Urinary bladder (tissue), 4 donors: ENCODE results near the gene WIF1. TPM values are rescaled to one million over a fixed set of nuclear protein-coding genes. Genes with fewer than 3 reads are reported as not detected.

Source experiments
- DNase-seq: peaks from one replicate; pipeline ENCODE4 v3.0.0-alpha.2; 2015; ENCODE audit errors: extremely low spot score
- H3K27ac ChIP-seq: one replicate; pipeline ENCODE4 v1.5.1; 2013; ENCODE audit warnings: low read depth, mild to moderate bottlenecking, moderate library complexity
- H3K36me3 ChIP-seq: one replicate; pipeline ENCODE4 v1.6.1; 2013; ENCODE audit warnings: mild to moderate bottlenecking, moderate library complexity; ENCODE audit not compliant: insufficient read depth
- H3K4me1 ChIP-seq: one replicate; pipeline ENCODE4 v1.6.1; 2013; ENCODE audit warnings: mild to moderate bottlenecking, moderate library complexity; ENCODE audit not compliant: insufficient read depth
- H3K4me3 ChIP-seq: one replicate; pipeline ENCODE4 v1.5.1; 2013; ENCODE audit warnings: low read depth, low read length
- WGBS: extraction: QIAGEN DNeasy Blood & Tissue Kit; methylation state at CpG from one replicate; pipeline ENCODE4 v1.1.7; 2013; 5-methylcytosine and 5-hydroxymethylcytosine counted together
- polyA plus RNA-seq: library from polyadenylated mRNA; stranded (reverse); fragments of 200-250 nt; gene quantifications from one replicate; pipeline ENCODE4 v1.2.3, GENCODE V29; 2013
- total RNA-seq: library from RNA; depleted of rRNA; stranded (reverse); fragments of >200 nt; gene quantifications from one replicate; pipeline ENCODE4 v1.2.3, GENCODE V29; 2014
- donor health status: healthy with polysubstance abuse.
- donor health status: healthy.

The WIF1 gene
- total and polyA plus RNA-seq, 2 donors = 1.9 to 2.9 TPM

DNA sequence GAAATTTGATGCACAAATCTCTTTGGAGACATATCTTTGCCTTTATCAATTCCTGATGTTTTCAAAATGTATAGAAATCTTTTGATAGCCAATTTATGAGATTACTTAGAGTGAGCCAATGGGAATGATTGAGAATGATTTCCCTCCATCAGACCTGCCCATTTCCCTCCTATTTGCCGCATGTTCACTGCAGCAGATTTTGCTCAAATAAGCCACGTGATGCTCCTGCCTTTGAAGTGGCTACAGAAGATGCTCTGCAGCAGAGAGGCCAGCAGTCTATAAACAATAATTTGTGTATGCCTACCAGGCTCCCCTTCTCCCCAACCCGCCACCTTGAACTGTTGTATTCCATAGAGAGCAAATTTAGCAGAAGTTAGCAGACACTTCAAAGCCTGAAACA lies 21.9 kb downstream of the WIF1 start:
- H3K36me3 ChIP-seq = no peaks in the 10 kb centered on the region
- DNase-seq = no peak
- 72% methylated on average over 3 of the region's 3 CpGs for WGBS

DNA sequence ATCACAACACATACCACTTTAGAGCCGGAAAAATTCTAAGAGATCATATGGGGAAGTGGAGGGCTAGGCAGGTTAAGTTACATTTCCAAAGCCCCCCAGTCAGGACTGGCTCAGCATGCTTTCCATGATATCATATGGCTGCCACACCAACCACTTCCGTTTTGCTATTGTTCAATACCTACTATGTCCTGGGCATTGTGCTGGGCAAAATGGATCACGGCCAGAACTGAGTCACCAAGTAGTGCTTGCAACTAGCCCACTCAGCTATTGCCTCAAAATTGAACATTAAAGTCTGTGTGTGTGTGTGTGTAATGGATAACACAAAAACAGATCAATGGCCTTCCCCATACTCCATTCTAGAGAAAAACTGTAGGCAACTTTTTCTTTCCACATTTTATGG lies 22.7 kb downstream of the WIF1 start:
- DNase-seq = no peak
- H3K4me1 ChIP-seq = no peaks in the 10 kb centered on the region
- 74% methylated on average over 3 of the region's 3 CpGs for WGBS
- no peaks in the 10 kb centered on the region for H3K36me3 ChIP-seq
- no peak overlapping the region for H3K27ac ChIP-seq
- H3K4me3 ChIP-seq = no peak overlapping the region

More for the DNA sequence above, 21.9 kb downstream of the WIF1 start:
- Histone ChIP-seq H3K4me3 (no peak overlapping the region), H3K4me1 (no peaks in the 10 kb centered on the region), H3K27ac (no peak overlapping the region)

DNA sequence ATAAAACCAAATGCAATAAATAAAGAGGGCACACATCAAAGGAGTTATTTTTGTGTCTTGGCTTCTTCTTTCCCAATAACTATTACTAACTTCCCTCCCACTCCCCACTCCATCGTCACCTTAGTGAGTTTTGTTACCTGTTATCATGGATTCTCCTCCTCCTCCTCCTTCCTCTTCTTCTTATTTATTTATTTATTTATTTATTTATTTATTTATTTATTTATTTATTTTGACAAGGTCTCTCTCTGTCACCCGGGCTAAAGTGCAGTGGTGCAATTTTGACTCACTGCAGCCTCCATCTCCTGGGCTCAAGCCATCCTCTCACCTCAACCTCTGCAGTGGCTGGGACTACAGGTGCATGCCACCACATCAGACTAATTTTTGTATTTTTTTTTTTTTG lies 26.4 kb downstream of the WIF1 start:
- no peak for DNase-seq
- Histone ChIP-seq H3K4me1 (no peaks in the 10 kb centered on the region), H3K27ac (no peak overlapping the region), H3K4me3 (no peak overlapping the region), H3K36me3 (no peaks in the 10 kb centered on the region)
- 80% methylated on average over 2 of the region's 2 CpGs for WGBS

DNA sequence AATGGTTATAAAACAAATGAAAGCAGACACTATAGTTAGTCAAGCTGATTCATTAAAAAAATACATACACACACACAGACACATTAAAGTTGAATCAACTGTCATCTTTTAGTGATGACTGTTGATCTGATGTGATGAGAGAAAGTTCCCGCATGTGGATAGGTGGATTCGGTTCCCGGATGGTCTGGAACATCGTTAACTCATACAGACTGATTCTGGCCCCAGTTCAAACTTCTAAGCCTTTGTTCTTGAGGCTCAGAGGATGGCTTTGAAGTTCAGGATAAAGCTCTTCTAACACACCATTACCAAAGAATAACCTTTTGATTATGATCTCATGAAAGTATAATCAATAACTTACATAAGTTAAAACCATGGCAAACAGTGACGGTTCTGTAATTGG lies 27.5 kb downstream of the WIF1 start:
- no peak for DNase-seq
- no peak overlapping the region for H3K27ac ChIP-seq
- H3K36me3 ChIP-seq = no peaks in the 10 kb centered on the region
- no peaks in the 10 kb centered on the region for H3K4me1 ChIP-seq
- WGBS = 29% methylated on average over 5 of the region's 5 CpGs
- no peak overlapping the region for H3K4me3 ChIP-seq

DNA sequence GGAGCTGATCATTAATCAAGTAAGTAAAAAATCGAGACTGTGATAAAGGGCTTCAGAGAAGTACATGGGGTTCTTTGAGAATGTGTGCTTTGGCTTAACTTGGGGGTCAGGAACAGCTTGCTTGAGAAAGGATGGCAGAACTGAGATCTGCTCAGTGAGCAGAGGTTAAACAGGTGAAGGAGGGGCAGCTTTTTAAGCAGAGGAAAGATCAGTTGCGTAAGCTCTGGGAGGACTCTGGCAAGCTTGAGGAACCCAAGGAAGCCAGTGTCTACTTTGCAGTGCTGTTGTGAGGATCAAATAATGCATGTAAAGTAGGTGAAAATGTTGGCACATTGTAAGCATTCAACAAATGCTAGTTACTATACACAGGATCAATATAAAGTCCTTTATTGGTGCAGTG lies 30.6 kb downstream of the WIF1 start:
- no peak for DNase-seq
- no peak overlapping the region for H3K27ac ChIP-seq
- H3K4me1 ChIP-seq = no peaks in the 10 kb centered on the region
- no peaks in the 10 kb centered on the region for H3K36me3 ChIP-seq
- 69% methylated on average over 2 of the region's 2 CpGs for WGBS
- no peak overlapping the region for H3K4me3 ChIP-seq

DNA sequence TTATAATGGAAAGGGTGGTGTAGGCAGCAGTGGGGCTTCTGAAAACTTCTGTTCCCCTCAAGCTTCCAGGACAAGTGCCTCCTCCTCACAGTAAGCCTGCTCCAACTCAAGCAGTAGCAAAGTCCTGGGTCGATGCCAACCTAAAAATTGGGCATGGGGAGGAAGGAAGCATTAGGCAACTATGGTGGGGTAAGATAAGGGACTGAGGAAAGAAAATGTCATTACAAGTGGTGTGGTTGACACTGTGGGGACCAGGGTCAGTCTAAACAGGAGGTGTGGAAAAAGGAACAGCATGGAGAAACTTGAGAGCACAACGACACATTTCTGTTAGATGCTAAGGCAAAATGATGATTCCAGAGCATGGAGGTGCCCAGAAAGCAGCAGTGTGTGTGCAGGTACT lies 34.9 kb downstream of the WIF1 start:
- H3K36me3 ChIP-seq = no peaks in the 10 kb centered on the region
- H3K4me3 ChIP-seq = no peak overlapping the region
- DNase-seq = no peak
- no peak overlapping the region for H3K27ac ChIP-seq
- WGBS = 86% methylated on average over 2 of the region's 2 CpGs
- H3K4me1 ChIP-seq = no peaks in the 10 kb centered on the region

DNA sequence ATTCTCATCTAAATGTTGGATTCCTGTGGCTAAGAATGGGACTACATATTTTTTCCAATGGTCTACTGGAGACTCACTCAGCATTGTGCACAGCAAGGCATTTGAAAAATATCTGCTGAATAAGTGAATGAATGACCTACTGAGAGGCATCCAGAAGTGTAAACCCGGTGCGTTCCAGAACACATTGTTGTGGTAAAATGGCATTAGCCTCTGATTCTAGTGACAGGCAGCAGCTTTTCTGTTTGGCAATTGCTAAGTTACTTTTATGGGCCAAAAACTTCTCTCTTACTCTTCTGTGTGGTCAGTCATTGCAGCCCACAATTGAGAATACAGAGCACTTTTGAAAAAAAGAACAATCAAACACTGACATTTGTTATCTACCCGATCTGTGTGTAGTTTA lies 36.5 kb downstream of the WIF1 start:
- no peak overlapping the region for H3K4me3 ChIP-seq
- no peaks in the 10 kb centered on the region for H3K4me1 ChIP-seq
- 46% methylated on average over 3 of the region's 3 CpGs for WGBS
- H3K36me3 ChIP-seq = no peaks in the 10 kb centered on the region
- H3K27ac ChIP-seq = no peak overlapping the region
- DNase-seq = no peak

DNA sequence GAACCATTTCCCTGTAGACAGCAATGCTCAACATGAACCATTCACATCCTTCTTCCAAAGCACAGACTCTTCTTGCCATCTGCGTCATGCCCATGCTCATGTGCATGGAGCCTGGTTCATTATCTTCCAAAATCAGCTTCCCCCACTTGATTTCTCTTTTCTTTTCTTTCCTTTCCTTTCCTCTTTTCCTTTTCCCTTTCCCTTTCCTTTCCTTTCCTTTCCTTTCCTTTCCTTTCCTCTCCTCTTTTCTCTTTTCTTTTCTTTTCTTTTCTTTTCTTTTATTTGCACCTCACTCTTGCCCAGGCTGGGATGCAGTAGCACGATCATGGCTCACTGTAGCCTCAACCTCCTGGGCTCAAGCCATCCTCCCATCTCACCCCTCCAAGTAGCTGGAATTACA lies 37.5 kb downstream of the WIF1 start:
- no peak overlapping the region for H3K4me3 ChIP-seq
- WGBS = 96% methylated on average over 2 of the region's 2 CpGs
- no peak for DNase-seq
- H3K4me1 ChIP-seq = no peaks in the 10 kb centered on the region
- H3K27ac ChIP-seq = no peak overlapping the region
- H3K36me3 ChIP-seq = no peaks in the 10 kb centered on the region

DNA sequence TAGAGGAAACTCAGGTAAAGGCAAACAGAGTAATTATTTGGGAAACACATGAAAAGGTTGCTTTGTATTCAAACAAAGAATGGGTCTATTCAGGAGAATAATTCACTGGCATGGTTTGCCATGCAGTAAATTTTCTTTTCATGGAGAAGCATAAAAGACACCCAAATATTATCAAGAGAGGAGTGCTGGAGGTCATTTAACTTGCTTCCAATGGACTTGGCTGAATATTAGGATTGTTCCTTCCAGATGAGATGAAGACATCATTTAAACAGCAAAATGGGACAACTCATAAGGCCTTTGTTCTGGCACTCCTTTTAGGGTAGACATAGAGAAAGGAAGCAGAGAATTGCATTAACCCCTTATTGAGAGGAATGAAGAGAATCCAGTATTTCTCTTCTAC lies 38.7 kb downstream of the WIF1 start:
- no peak overlapping the region for H3K27ac ChIP-seq
- H3K4me3 ChIP-seq = no peak overlapping the region
- no peak for DNase-seq
- H3K36me3 ChIP-seq = no peaks in the 10 kb centered on the region
- H3K4me1 ChIP-seq = no peaks in the 10 kb centered on the region

DNA sequence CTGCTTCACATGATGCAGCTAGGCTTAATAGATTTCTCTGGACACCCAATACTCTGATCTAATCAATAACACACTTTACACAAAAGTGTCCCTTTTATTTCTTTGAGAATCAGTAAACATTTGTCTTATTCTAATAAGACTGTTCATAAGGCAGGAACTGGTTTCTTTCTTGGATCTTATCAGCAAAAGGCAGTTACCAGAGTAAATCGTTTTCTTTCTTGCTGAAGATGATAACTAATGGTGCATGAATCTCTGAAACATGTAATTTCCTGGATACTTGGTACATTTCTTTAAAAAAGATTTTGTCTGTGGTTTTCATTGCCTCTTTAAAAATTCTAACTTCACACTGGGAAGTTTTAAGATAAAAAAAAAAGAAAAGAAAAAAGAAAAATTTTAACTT lies 39.6 kb downstream of the WIF1 start:
- no peaks in the 10 kb centered on the region for H3K36me3 ChIP-seq
- no peak for DNase-seq
- no peak overlapping the region for H3K27ac ChIP-seq
- H3K4me3 ChIP-seq = no peak overlapping the region
- no peaks in the 10 kb centered on the region for H3K4me1 ChIP-seq
- 12% methylated on average over 1 of the region's 1 CpG for WGBS

DNA sequence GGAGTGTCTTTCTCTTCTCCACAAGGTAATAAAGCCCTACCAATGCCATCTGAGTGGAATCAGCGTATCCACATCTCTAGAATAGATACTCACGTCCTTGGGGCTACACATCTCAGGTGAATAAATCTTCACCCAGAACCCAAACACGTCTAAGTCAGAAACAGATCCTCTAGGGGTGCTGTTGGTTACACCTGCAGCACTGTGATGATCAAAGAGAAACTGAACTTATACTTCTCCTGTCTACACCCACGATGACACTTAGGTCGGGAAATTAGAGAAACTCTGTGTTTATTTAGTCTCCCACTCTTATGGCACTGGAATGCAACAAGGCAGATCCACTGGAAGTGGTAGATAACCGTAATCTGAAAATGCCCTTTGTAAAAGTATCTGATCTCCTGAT lies 46.2 kb downstream of the WIF1 start:
- no peak for DNase-seq
- WGBS = 51% methylated on average over 6 of the region's 6 CpGs
- Histone ChIP-seq H3K27ac (no peak overlapping the region), H3K36me3 (no peaks in the 10 kb centered on the region), H3K4me1 (no peaks in the 10 kb centered on the region), H3K4me3 (no peak overlapping the region)

DNA sequence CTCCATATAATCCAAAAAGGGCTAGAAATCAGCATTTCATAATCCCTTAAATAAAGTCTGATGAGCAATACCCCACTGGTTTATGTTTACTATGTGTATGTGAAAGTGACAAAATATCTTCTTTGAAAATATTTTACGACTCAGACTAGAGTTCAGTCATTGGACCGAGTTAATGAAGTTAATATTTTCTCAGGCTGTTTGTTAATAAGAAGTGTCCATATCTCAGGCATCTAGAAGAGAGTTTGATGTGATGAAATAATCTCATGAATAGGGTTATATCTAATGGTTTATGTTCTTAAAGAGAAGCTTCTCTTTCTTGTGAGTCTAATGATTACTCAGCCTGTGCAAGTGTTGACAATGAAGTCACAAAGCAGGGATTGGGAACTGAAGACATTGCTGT lies 51.8 kb downstream of the WIF1 start:
- no peaks in the 10 kb centered on the region for H3K4me1 ChIP-seq
- H3K27ac ChIP-seq = no peak overlapping the region
- H3K36me3 ChIP-seq = no peaks in the 10 kb centered on the region
- WGBS = 84% methylated on average over 2 of the region's 2 CpGs
- no peak overlapping the region for H3K4me3 ChIP-seq
- DNase-seq = no peak

DNA sequence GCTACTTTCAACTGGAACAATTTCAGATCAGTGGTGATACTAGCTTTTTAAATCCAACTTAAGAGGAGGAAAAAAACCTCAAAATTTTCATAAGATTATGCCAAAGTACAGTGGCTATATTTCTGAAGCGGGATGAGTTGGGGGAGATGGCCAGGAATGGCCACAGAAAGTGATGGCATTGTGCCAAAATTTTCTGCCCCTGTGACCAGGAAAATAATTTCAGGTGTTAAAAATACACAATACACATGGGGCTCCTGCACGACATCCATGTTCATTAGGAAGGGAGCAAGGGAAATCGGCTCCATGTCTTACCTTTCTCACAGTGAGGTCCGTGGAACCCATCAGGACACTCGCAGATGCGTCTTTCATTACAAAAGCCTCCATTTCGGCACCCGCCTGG lies 53.7 kb downstream of the WIF1 start:
- H3K4me3 ChIP-seq = no peak overlapping the region
- H3K36me3 ChIP-seq = no peaks in the 10 kb centered on the region
- no peaks in the 10 kb centered on the region for H3K4me1 ChIP-seq
- DNase-seq = no peak
- 93% methylated on average over 8 of the region's 8 CpGs for WGBS
- no peak overlapping the region for H3K27ac ChIP-seq

DNA sequence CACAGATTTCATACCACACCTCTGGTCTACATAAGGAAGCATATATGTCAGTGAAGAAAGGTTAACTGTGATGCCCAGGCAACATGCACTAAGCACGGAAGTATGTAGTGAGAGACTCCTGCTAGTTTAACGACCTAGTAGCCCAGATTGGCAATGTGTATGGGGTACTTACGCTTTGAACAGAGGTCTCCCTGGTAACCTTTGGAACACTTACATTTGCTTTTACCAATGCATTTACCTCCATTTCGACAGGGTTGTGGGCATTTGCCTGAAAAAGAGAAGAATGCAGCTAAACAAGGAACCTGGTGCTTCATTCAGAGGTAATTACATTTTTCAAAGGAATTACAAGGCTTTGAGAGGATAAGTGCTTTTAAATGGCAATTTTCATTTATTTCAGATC lies 65.2 kb downstream of the WIF1 start:
- no peak for DNase-seq
- 65% methylated on average over 4 of the region's 4 CpGs for WGBS
- H3K36me3 ChIP-seq = no peaks in the 10 kb centered on the region
- H3K4me3 ChIP-seq = no peak overlapping the region
- H3K27ac ChIP-seq = no peak overlapping the region
- H3K4me1 ChIP-seq = no peaks in the 10 kb centered on the region

DNA sequence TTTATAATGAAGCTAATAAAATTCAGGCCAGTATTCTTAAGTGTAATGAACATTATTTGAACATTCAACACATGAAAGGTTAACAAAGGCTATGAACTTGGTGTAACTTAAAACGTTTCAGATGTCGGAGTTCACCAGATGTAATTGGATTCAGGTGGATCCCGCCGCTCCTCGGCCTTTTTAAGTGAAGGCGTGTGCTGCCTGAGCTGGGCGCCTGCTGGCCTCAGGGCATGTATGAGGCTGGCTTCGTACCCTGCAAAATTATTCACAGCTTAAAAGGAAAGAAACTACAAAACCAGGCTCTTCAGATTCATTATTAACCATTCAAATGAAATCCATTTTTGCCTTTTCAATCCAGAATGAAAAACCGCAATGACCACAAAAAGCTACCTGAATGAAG lies 69.9 kb downstream of the WIF1 start:
- no peak for DNase-seq
- WGBS = 71% methylated on average over 9 of the region's 9 CpGs
- H3K27ac ChIP-seq = no peak overlapping the region
- H3K36me3 ChIP-seq = no peaks in the 10 kb centered on the region
- no peaks in the 10 kb centered on the region for H3K4me1 ChIP-seq
- no peak overlapping the region for H3K4me3 ChIP-seq
